ENCODE results near the gene TCF12. TPM values are rescaled to one million over a fixed set of nuclear protein-coding genes. Genes with fewer than 3 reads are reported as not detected.

The TCF12 gene
- total and polyA plus RNA-seq, 4 donors: 17.8 to 158 (median 64.4) TPM

GRCh38 chr15:56906766-56907165 lies 11.7 kb upstream of the TCF12 start:
- H3K4me3 ChIP-seq (ENCODE audit: low read length in 2 of 2): no peak overlapping the region
- 82 to 87% methylated on average over 1 of the region's 1 CpG for WGBS, 2 donors
- H3K27me3 ChIP-seq (ENCODE audit: control insufficient read depth in 1 of 2, insufficient read depth in 2 of 2, low read length in 1 of 2): no peaks in the 10 kb centered on the region
- no peak overlapping the region for H3K27ac ChIP-seq (ENCODE audit: low read depth in 1 of 2, low read length in 2 of 2)
- H3K4me1 ChIP-seq (ENCODE audit: control insufficient read depth in 1 of 2, insufficient read depth in 2 of 2, low read length in 2 of 2): no peaks in the 10 kb centered on the region
- H3K9me3 ChIP-seq (ENCODE audit: control insufficient read depth, low read length): no peaks in the 10 kb centered on the region
- no peak for ATAC-seq (ENCODE audit: low FRiP score)
- no peaks in the 10 kb centered on the region for H3K36me3 ChIP-seq (ENCODE audit: control insufficient read depth in 1 of 2, insufficient read depth in 2 of 2, low read length in 1 of 2)
- intact Hi-C loops (cut with DNase I): no loop called here
- DNase-seq: no peak

DNA sequence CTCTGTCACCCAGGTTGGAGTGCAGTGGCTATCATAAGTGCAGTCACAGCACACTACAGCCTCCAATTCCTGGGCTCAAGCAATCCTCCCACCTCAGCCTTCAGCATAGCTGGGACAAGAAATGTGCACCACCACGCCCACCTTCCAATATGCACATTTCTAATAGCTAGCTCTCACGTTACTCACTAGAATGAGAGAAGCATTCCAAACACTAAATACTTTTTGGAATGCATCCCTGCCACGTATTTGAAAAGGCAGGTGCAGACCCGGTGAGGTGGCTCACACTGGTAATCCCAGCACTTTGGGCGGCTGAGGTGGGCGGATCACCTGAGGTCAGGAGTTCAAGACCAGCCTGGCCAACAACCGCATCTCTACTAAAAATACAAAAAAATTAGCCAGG lies 7.6 kb upstream of the TCF12 start:
- intact Hi-C loops (cut with DNase I): loop anchor here in 1 of 2 donors (10.0 kb wide), 1 partner anchor 234 kb away; no protein-coding TSS in a partner anchor
- no peaks in the 10 kb centered on the region for H3K36me3 ChIP-seq (ENCODE audit: control insufficient read depth in 1 of 2, insufficient read depth in 2 of 2, low read length in 1 of 2)
- no peaks in the 10 kb centered on the region for H3K27me3 ChIP-seq (ENCODE audit: control insufficient read depth in 1 of 2, insufficient read depth in 2 of 2, low read length in 1 of 2)
- no peak for DNase-seq
- H3K27ac ChIP-seq (ENCODE audit: low read depth in 1 of 2, low read length in 2 of 2): no peak overlapping the region
- 87 to 88% methylated on average over 7 of the region's 7 CpGs for WGBS, 2 donors
- H3K9me3 ChIP-seq (ENCODE audit: control insufficient read depth, low read length): no peaks in the 10 kb centered on the region
- no peak for ATAC-seq (ENCODE audit: low FRiP score)
- H3K4me3 ChIP-seq (ENCODE audit: low read length in 2 of 2): no peak overlapping the region
- H3K4me1 ChIP-seq (ENCODE audit: control insufficient read depth in 1 of 2, insufficient read depth in 2 of 2, low read length in 2 of 2): peaks cover 0 to 1% of the 10 kb centered on the region in 2 donors

- ATAC-seq (ENCODE audit: low FRiP score) (no peak), DNase-seq (no peak)
- Histone ChIP-seq H3K27ac (ENCODE audit: low read depth in 1 of 2, low read length in 2 of 2) (no peak overlapping the region), H3K9me3 (ENCODE audit: control insufficient read depth, low read length) (no peaks in the 10 kb centered on the region), H3K27me3 (ENCODE audit: control insufficient read depth in 1 of 2, insufficient read depth in 2 of 2, low read length in 1 of 2) (no peaks in the 10 kb centered on the region), H3K4me3 (ENCODE audit: low read length in 2 of 2) (no peak overlapping the region), H3K4me1 (ENCODE audit: control insufficient read depth in 1 of 2, insufficient read depth in 2 of 2, low read length in 2 of 2) (peaks cover 0 to 8% of the 10 kb centered on the region in 2 donors), H3K36me3 (ENCODE audit: control insufficient read depth in 1 of 2, insufficient read depth in 2 of 2, low read length in 1 of 2) (no peaks in the 10 kb centered on the region)
- WGBS, 2 donors: 54 to 56% methylated on average over 3 of the region's 3 CpGs
- intact Hi-C loops (cut with DNase I): loop anchor here in 1 of 2 donors (10.0 kb wide), 1 partner anchor 232 kb away; no protein-coding TSS in a partner anchor
Observed at GRCh38 chr15:56913241-56913640, 5.2 kb upstream of the TCF12 start.

DNA sequence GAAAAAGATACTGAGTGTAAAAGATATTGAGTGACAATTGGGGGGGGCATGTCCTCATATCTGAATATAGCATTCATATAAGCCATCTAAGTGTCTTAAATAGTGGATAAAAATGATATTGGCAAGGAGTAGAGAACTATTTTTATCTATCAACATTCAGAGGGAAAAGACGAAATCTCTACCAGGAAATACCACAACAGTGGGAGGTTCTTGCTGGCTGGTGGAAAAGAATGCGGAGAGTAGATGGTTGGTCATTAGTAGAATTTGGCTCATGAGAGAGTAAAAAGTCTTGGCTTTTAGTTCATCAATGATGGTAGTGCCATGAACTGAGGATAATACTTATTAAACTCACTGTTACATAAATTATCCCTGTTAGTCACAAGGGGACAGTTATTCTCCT lies 4.8 kb upstream of the TCF12 start:
- ATAC-seq (ENCODE audit: low FRiP score) (no peak), DNase-seq (no peak)
- Histone ChIP-seq H3K9me3 (ENCODE audit: control insufficient read depth, low read length) (no peaks in the 10 kb centered on the region), H3K27me3 (ENCODE audit: control insufficient read depth in 1 of 2, insufficient read depth in 2 of 2, low read length in 1 of 2) (no peaks in the 10 kb centered on the region), H3K4me3 (ENCODE audit: low read length in 2 of 2) (no peak overlapping the region), H3K27ac (ENCODE audit: low read depth in 1 of 2, low read length in 2 of 2) (no peak overlapping the region), H3K36me3 (ENCODE audit: control insufficient read depth in 1 of 2, insufficient read depth in 2 of 2, low read length in 1 of 2) (no peaks in the 10 kb centered on the region), H3K4me1 (ENCODE audit: control insufficient read depth in 1 of 2, insufficient read depth in 2 of 2, low read length in 2 of 2) (peaks cover 0 to 8% of the 10 kb centered on the region in 2 donors)
- intact Hi-C loops (cut with DNase I): loop anchor here in 1 of 2 donors (10.0 kb wide), 1 partner anchor 231 kb away; no protein-coding TSS in a partner anchor
- 4 to 6% methylated on average over 2 of the region's 2 CpGs for WGBS, 2 donors

DNA sequence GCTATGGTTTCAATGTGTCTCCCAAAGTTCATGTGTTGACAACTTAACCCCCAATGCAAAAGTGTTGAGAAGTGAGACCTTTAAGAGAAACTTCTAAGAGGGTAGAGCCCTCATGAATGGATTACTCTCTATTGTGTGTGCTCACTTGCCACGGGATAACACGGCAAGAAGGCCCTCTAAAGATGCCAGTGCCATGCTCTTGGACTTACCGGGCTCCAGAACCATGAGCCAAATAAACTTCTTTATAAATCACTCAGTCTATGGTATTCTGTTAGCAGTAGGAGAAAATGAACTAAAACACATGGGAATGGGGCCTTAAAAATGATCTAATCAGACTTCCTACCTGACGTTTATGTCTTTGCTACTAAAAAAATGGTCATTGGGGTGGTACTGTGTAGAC lies 2.6 kb upstream of the TCF12 start:
- Histone ChIP-seq H3K4me1 (ENCODE audit: control insufficient read depth in 1 of 2, insufficient read depth in 2 of 2, low read length in 2 of 2) (peaks cover 0 to 8% of the 10 kb centered on the region in 2 donors), H3K27me3 (ENCODE audit: control insufficient read depth in 1 of 2, insufficient read depth in 2 of 2, low read length in 1 of 2) (no peaks in the 10 kb centered on the region), H3K4me3 (ENCODE audit: low read length in 2 of 2) (no peak overlapping the region), H3K36me3 (ENCODE audit: control insufficient read depth in 1 of 2, insufficient read depth in 2 of 2, low read length in 1 of 2) (no peaks in the 10 kb centered on the region), H3K27ac (ENCODE audit: low read depth in 1 of 2, low read length in 2 of 2) (no peak overlapping the region), H3K9me3 (ENCODE audit: control insufficient read depth, low read length) (no peaks in the 10 kb centered on the region)
- WGBS, 2 donors: 85 to 87% methylated on average over 4 of the region's 4 CpGs
- ATAC-seq (ENCODE audit: low FRiP score) (no peak), DNase-seq (no peak)
- intact Hi-C loops (cut with DNase I): loop anchor here in 1 of 2 donors (10.0 kb wide), 1 partner anchor 229 kb away; no protein-coding TSS in a partner anchor

DNA sequence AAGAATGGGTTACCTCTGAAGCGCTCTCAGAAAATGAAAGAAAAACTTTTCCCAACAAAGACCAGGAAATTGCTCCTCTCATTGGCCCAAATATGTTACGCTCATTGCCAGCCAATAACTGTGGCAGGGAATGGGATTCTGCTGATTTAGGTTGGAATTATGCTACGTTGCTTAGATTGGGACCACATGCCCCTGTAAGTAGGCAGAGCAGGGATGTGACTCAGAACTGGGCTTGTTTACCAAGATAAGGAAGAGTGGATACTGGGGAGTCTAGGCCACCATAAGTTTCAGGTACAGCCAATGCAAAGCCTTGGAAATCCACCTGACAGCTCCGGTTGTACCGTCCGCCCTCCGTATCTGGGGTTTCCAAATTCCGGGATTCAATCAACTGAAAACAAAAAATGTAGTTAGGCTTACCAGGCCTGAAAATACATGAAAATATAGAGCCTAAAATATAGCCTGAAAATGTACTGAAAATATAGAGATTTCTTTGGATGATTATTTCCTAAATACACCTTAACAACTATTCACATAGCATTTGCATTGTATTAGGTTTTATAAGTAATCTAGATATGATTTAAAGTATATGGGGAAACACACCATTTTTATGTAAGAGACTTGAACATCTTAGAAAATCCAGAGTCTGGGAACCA lies 1.5 kb upstream of the TCF12 start:
- H3K9me3 ChIP-seq (ENCODE audit: control insufficient read depth, low read length): no peaks in the 10 kb centered on the region
- ATAC-seq (ENCODE audit: low FRiP score) (no peak), DNase-seq (no peak)
- no peak overlapping the region for H3K27ac ChIP-seq (ENCODE audit: low read depth in 1 of 2, low read length in 2 of 2)
- H3K27me3 ChIP-seq (ENCODE audit: control insufficient read depth in 1 of 2, insufficient read depth in 2 of 2, low read length in 1 of 2): no peaks in the 10 kb centered on the region
- no peaks in the 10 kb centered on the region for H3K36me3 ChIP-seq (ENCODE audit: control insufficient read depth in 1 of 2, insufficient read depth in 2 of 2, low read length in 1 of 2)
- WGBS, 2 donors: 96 to 99% methylated on average over 8 of the region's 8 CpGs
- intact Hi-C loops (cut with DNase I): loop anchor here in 1 of 2 donors (10.0 kb wide), 1 partner anchor 228 kb away; no protein-coding TSS in a partner anchor
- peak overlapping the region in 1 of 2 donors; percentile 92 for H3K4me3 ChIP-seq (ENCODE audit: low read length in 2 of 2)
- peaks cover 0 to 8% of the 10 kb centered on the region in 2 donors for H3K4me1 ChIP-seq (ENCODE audit: control insufficient read depth in 1 of 2, insufficient read depth in 2 of 2, low read length in 2 of 2)

GRCh38 chr15:56917652-56918045 lies 795 bp upstream of the TCF12 start:
- Histone ChIP-seq H3K27me3 (ENCODE audit: control insufficient read depth in 1 of 2, insufficient read depth in 2 of 2, low read length in 1 of 2) (no peaks in the 10 kb centered on the region), H3K27ac (ENCODE audit: low read depth in 1 of 2, low read length in 2 of 2) (peak overlapping the region in 1 of 2 donors; percentile 91), H3K9me3 (ENCODE audit: control insufficient read depth, low read length) (no peaks in the 10 kb centered on the region), H3K4me1 (ENCODE audit: control insufficient read depth in 1 of 2, insufficient read depth in 2 of 2, low read length in 2 of 2) (peaks cover 0 to 8% of the 10 kb centered on the region in 2 donors), H3K4me3 (ENCODE audit: low read length in 2 of 2) (peak overlapping the region; percentile 14 to 92), H3K36me3 (ENCODE audit: control insufficient read depth in 1 of 2, insufficient read depth in 2 of 2, low read length in 1 of 2) (no peaks in the 10 kb centered on the region)
- 4 to 6% methylated on average over 9 of the region's 9 CpGs for WGBS, 2 donors
- DNase-seq (no peak), ATAC-seq (ENCODE audit: low FRiP score) (no peak)
- intact Hi-C loops (cut with DNase I): loop anchor here (1.0 to 10.0 kb wide), 2 partner anchors 30 to 227 kb away; no protein-coding TSS in a partner anchor

GRCh38 chr15:56919031-56919608 lies 676 bp downstream of the TCF12 start:
- Histone ChIP-seq H3K4me3 (ENCODE audit: low read length in 2 of 2) (peak overlapping the region; percentile 90 to 92), H3K27ac (ENCODE audit: low read depth in 1 of 2, low read length in 2 of 2) (peak overlapping the region; percentile 20 to 68), H3K4me1 (ENCODE audit: control insufficient read depth in 1 of 2, insufficient read depth in 2 of 2, low read length in 2 of 2) (peaks cover 0 to 8% of the 10 kb centered on the region in 2 donors), H3K9me3 (ENCODE audit: control insufficient read depth, low read length) (no peaks in the 10 kb centered on the region), H3K27me3 (ENCODE audit: control insufficient read depth in 1 of 2, insufficient read depth in 2 of 2, low read length in 1 of 2) (no peaks in the 10 kb centered on the region), H3K36me3 (ENCODE audit: control insufficient read depth in 1 of 2, insufficient read depth in 2 of 2, low read length in 1 of 2) (no peaks in the 10 kb centered on the region)
- 0% methylated on average over 50 to 81 of the region's 81 CpGs for WGBS, 2 donors
- intact Hi-C loops (cut with DNase I): loop anchor here in 1 of 2 donors (10.0 kb wide), 1 partner anchor 226 kb away; no protein-coding TSS in a partner anchor
- ATAC-seq (ENCODE audit: low FRiP score) (peak; percentile 37), DNase-seq (peak; percentile 69 to 88)
